ENCODE measurements around the gene MOB3A. TPM values are rescaled to one million over a fixed set of nuclear protein-coding genes. Genes with fewer than 3 reads are reported as not detected.

Gene MOB3A
- total and polyA plus RNA-seq, 2 experiments from 2014 or later, result 2.9 to 5.9 TPM

- no peak for TF ChIP-seq ZNF462 (CRISPR knock-in tag; IDR thresholded peaks at IDR 0.05)
- no peak for TF ChIP-seq EZH2phosphoT487 (IDR thresholded peaks at IDR 0.05; ENCODE audit: unreplicated experiment)
Measured at GRCh38 chr19:2117215-2117960, 21.3 kb upstream of the MOB3A start (continued).

- Mint-ChIP-seq H3K27ac (no peak overlapping the region), H3K9me3 (no peaks in the 10 kb centered on the region), H3K4me3 (no peak overlapping the region), H3K27me3 (ENCODE audit: insufficient read depth, low read depth, poor library complexity) (peaks cover 7% of the 10 kb centered on the region), H3K36me3 (ENCODE audit: low read depth) (peaks cover 80% of the 10 kb centered on the region), H3K4me1 (no peaks in the 10 kb centered on the region; the same call in 2 of the 3 replicates)
- no peak for DNase-seq (ENCODE audit: low spot score)
- Histone ChIP-seq H4K20me1 (replicated peaks; ENCODE audit: insufficient read depth) (peaks cover 10% of the 10 kb centered on the region), H3K36me3 (ENCODE audit: insufficient read depth) (peaks cover 30% of the 10 kb centered on the region), H3K4me3 (no peak overlapping the region), H3F3A (replicated peaks; ENCODE audit: low read depth) (0 out of 2 replicates have a peak, but pooled peaks cover 4% of the 10 kb centered on the region), H3K79me2 (replicated peaks; ENCODE audit: insufficient read depth) (no peaks in the 10 kb centered on the region), H3K27me3 (ENCODE audit: insufficient read depth) (no peaks in the 10 kb centered on the region), H2AFZ (no peak overlapping the region), H3K9me2 (ENCODE audit: insufficient read depth) (no peaks in the 10 kb centered on the region), H3K27ac (ENCODE audit: low read depth) (no peak overlapping the region), H3K4me1 (ENCODE audit: insufficient read depth) (no peaks in the 10 kb centered on the region), H3K4me2 (no peak overlapping the region)
- no peak for ATAC-seq
- TF ChIP-seq ZNF114 (CRISPR knock-in tag; IDR thresholded peaks at IDR 0.05), result no peak
- TF ChIP-seq EZH2 (IDR thresholded peaks at IDR 0.05; ENCODE audit: low read depth, unreplicated experiment), result no peak
- no peak for TF ChIP-seq NANOG (IDR thresholded peaks at IDR 0.05; ENCODE audit: borderline replicate concordance)
- no peak for TF ChIP-seq CREB1 (CRISPR knock-in tag; IDR thresholded peaks at IDR 0.05; ENCODE audit: low read depth)
- no peak for TF ChIP-seq ETS1 (IDR thresholded peaks at IDR 0.05)
- no peak for TF ChIP-seq ZNF462 (CRISPR knock-in tag; IDR thresholded peaks at IDR 0.05)
Measured at GRCh38 chr19:2116507-2116906, 20.4 kb upstream of the MOB3A start.
